Measurements from ENCODE around the gene KRTAP9-1.

GRCh38 chr17:41167561-41167960 is 22.1 kb upstream of the KRTAP9-1 start:
- TF ChIP-seq CTCF (IDR thresholded peaks at IDR 0.05; ENCODE audit: insufficient read depth, low read length) (no peak), POLR2AphosphoS5 (IDR thresholded peaks at IDR 0.05; ENCODE audit: low read depth) (no peak), GABPA (IDR thresholded peaks at IDR 0.05; ENCODE audit: low read depth) (no peak), REST (IDR thresholded peaks at IDR 0.05; ENCODE audit: insufficient replicate concordance, low read depth) (no peak), SPI1 (IDR thresholded peaks at IDR 0.05; ENCODE audit: borderline replicate concordance, low read depth) (no peak)
